DND-41 (cell line): ENCODE results near the gene NFKBIE.

Experiments used
- ATAC-seq: fragments of 200-7000 bp; cut with Tn5 transposase; 3 replicates; pipeline ENCODE4 v1.9.1; 2021; ENCODE audit warnings: low read depth; ENCODE audit not compliant: insufficient read depth
- DNase-seq: peaks from one replicate; pipeline ENCODE4 v3.0.0-alpha.2; 2020
- H2AFZ ChIP-seq: 2 replicates; pipeline ENCODE4 v1.6.0; 2012; ENCODE audit warnings: low read depth, low read length
- H3K27ac ChIP-seq: 2 replicates; pipeline ENCODE4 v1.5.1; 2012; ENCODE audit warnings: low read length, inconsistent platforms
- H3K27me3 ChIP-seq: fragments of 200-600 bp; sonication (generic); 2 replicates; pipeline ENCODE4 v1.6.0; 2012; ENCODE audit warnings: low read length, mild to moderate bottlenecking, inconsistent platforms; ENCODE audit not compliant: insufficient read depth, poor library complexity
- H3K36me3 ChIP-seq: 2 replicates; pipeline ENCODE4 v1.5.1; 2012; ENCODE audit warnings: low read length, inconsistent platforms; ENCODE audit not compliant: insufficient read depth
- H3K4me1 ChIP-seq: 2 replicates; pipeline ENCODE4 v1.5.1; 2012; ENCODE audit warnings: mild to moderate bottlenecking, low read length; ENCODE audit not compliant: insufficient read depth
- H3K4me2 ChIP-seq: 2 replicates; pipeline ENCODE4 v1.6.0; 2012; ENCODE audit warnings: mild to moderate bottlenecking, moderate library complexity, low read length, inconsistent platforms; ENCODE audit not compliant: insufficient read depth
- H3K4me3 ChIP-seq, 2 experiments: fragments of 200-600 bp in 1 of 2; shearing (Covaris generic) in 1 of 2; 2 replicates each; pipeline ENCODE4 v1.5.1; 2012 to 2016; ENCODE audit warnings: inconsistent platforms in 2 of 2, low read length in 2 of 2, mild to moderate bottlenecking in 2 of 2, low read depth in 1 of 2, moderate library complexity in 1 of 2
- H3K79me2 ChIP-seq: 2 replicates; pipeline ENCODE4 v1.6.0; 2012; ENCODE audit warnings: low read length, inconsistent platforms; ENCODE audit not compliant: insufficient read depth
- H3K9ac ChIP-seq: 2 replicates; pipeline ENCODE4 v1.6.0; 2012; ENCODE audit warnings: low read depth, mild to moderate bottlenecking, inconsistent platforms, low read length, moderate library complexity
- H3K9me3 ChIP-seq: 2 replicates; pipeline ENCODE4 v1.5.1; 2012; ENCODE audit warnings: low read length, moderate library complexity, mild to moderate bottlenecking, inconsistent platforms; ENCODE audit not compliant: insufficient read depth, severe bottlenecking
- H4K20me1 ChIP-seq: 2 replicates; pipeline ENCODE4 v1.6.0; 2012; ENCODE audit warnings: low read length; ENCODE audit not compliant: insufficient read depth
- EZH2 ChIP-seq: IDR thresholded peaks from 3 replicates; pipeline ENCODE4 v1.6.1; 2012; ENCODE audit warnings: borderline replicate concordance, low read depth, mild to moderate bottlenecking, moderate library complexity, low read length, inconsistent platforms; ENCODE audit not compliant: severe bottlenecking
- TF ChIP-seq, protein P1 (sequence below): IDR thresholded peaks from 2 replicates; pipeline ENCODE4 v1.5.1; 2012; ENCODE audit warnings: borderline replicate concordance, low read length, moderate library complexity, mild to moderate bottlenecking; ENCODE audit not compliant: poor library complexity, severe bottlenecking; ENCODE audit errors: extremely low read depth

The NFKBIE gene

DNA sequence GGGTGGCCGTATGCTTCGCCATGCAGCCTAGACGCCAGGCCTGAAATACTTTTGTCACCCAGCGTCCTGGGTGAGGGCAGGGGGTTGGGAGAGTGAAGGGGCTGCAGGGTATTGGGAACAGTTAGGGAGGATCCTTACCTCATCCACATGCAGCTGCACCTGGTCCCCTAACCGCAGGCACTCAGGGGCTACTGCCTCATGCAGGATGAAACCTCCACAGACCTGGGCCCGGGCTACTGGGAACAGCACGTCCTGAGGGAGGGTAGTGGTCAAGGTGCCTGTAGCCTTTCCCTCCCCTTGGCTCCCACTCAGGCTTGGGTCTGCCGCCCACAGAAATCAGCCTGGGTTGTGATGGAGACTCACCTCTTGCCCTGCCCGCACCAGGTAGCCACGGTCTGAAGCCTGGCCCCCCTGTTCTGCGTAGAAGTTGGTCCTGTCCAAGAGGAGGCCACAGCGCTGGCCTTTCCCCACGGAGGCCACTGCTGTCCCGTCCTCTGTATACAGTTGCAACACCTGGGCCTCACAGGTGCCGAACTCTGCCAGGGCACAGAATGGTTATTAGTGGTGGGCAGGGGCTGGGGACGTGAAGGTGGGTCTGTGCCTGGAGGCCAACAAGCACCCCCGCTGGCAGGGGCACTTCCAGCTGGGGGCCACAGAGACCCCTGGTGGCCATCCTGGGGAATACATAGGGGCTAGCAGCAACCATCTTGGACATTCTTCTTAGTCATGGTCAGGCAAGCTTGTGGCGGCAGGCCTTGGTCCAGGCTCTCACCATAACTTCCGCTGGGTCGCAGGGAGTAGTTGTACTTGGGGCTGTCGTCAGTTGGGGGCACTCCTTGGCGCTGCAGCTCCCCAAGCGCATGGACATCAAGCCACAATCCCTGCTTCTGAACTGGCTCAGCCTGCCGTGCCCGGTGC lies 39.2 kb upstream of the NFKBIE start:
- peak; percentile 76 for ATAC-seq
- no peak overlapping the region for H3K4me3 ChIP-seq
- H3K9ac ChIP-seq = no peak overlapping the region
- no peak overlapping the region; the same call in 1 of the 2 replicates for H3K27ac ChIP-seq
- TF ChIP-seq, protein P1, sequence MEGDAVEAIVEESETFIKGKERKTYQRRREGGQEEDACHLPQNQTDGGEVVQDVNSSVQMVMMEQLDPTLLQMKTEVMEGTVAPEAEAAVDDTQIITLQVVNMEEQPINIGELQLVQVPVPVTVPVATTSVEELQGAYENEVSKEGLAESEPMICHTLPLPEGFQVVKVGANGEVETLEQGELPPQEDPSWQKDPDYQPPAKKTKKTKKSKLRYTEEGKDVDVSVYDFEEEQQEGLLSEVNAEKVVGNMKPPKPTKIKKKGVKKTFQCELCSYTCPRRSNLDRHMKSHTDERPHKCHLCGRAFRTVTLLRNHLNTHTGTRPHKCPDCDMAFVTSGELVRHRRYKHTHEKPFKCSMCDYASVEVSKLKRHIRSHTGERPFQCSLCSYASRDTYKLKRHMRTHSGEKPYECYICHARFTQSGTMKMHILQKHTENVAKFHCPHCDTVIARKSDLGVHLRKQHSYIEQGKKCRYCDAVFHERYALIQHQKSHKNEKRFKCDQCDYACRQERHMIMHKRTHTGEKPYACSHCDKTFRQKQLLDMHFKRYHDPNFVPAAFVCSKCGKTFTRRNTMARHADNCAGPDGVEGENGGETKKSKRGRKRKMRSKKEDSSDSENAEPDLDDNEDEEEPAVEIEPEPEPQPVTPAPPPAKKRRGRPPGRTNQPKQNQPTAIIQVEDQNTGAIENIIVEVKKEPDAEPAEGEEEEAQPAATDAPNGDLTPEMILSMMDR = peak; percentile 84
- no peak for TF ChIP-seq EZH2
- peaks cover 90% of the 10 kb centered on the region for H3K36me3 ChIP-seq
- H3K4me1 ChIP-seq = no peaks in the 10 kb centered on the region
- no peak overlapping the region for H3K4me2 ChIP-seq
- H3K27me3 ChIP-seq = no peaks in the 10 kb centered on the region
- peaks cover 9% of the 10 kb centered on the region for H4K20me1 ChIP-seq
- H3K9me3 ChIP-seq = no peaks in the 10 kb centered on the region
- H3K79me2 ChIP-seq = no peaks in the 10 kb centered on the region
- no peak overlapping the region for H2AFZ ChIP-seq
- peak; percentile 44 for DNase-seq

DNA sequence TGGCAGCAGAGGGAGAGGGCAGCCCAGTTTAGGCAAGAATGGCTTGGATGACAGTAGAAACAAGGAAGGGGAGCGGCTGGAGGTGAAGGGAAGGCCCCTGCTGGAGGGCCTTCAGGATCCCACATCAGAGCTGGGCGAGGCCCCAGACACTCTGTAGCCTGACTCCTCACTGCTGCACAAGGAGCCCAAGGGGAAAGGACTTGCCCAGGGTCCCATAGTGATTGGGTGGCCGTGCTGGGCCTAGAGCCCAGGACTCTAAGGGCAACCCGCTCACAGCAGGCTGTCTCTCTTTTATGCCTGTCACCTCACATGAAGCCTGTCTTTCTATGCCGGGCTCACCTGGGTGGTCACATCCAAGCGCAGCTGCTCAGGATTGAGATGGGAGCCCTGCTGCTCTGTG lies 38.5 kb upstream of the NFKBIE start:
- H3K4me2 ChIP-seq = no peak overlapping the region
- no peak overlapping the region for H3K27ac ChIP-seq
- no peaks in the 10 kb centered on the region for H3K4me1 ChIP-seq
- no peak overlapping the region for H3K9ac ChIP-seq
- ATAC-seq (no peak), DNase-seq (no peak)
- H3K27me3 ChIP-seq = no peaks in the 10 kb centered on the region
- peaks cover 15% of the 10 kb centered on the region for H4K20me1 ChIP-seq
- H3K4me3 ChIP-seq = no peak overlapping the region
- H2AFZ ChIP-seq = no peak overlapping the region
- peaks cover 83% of the 10 kb centered on the region for H3K36me3 ChIP-seq
- no peak for TF ChIP-seq EZH2
- TF ChIP-seq, protein P1 = no peak
- no peaks in the 10 kb centered on the region for H3K79me2 ChIP-seq
- H3K9me3 ChIP-seq = no peaks in the 10 kb centered on the region

DNA sequence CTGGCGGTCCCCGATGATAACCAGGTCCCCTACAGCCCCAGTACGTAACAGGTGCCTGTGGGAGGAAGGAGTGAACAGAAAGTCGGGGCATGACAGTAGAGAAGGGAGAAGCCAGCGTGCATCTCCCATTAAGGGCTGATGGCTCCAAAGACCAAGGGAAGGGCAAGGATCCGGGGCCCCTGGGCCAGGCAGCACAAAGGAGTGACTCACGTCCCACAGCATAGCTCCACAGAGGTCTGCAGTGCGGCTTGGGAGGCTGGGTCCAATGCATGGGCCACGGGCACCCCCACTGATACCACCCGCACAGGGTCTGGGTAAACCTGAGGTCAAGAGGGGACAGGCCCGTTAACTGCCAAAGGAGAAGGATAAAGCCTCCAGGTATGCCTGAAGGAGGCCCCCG lies 37.5 kb upstream of the NFKBIE start:
- no peak for DNase-seq
- Histone ChIP-seq H3K4me3 (no peak overlapping the region), H3K4me2 (no peak overlapping the region), H2AFZ (no peak overlapping the region), H4K20me1 (peaks cover 23% of the 10 kb centered on the region), H3K27me3 (no peaks in the 10 kb centered on the region), H3K79me2 (no peaks in the 10 kb centered on the region), H3K36me3 (peaks cover 78% of the 10 kb centered on the region), H3K27ac (no peak overlapping the region), H3K9me3 (no peaks in the 10 kb centered on the region), H3K4me1 (no peaks in the 10 kb centered on the region), H3K9ac (no peak overlapping the region)
- TF ChIP-seq, protein P1 = no peak
- no peak for TF ChIP-seq EZH2
- ATAC-seq = no peak
